Neural cell (in vitro differentiated cells): ENCODE measurements around the gene KRTAP4-6. TPM values are rescaled to one million over a fixed set of nuclear protein-coding genes. Genes with fewer than 3 reads are reported as not detected.

Experiments used
- H2AFZ ChIP-seq: fragments of 200-600, 300-800 bp; sonication (generic), shearing (Covaris generic); 2 replicates; pipeline ENCODE4 v1.6.0; 2014; ENCODE audit warnings: low read depth, mild to moderate bottlenecking, antibody characterized with exemption, low read length, moderate library complexity
- H3F3A ChIP-seq: fragments of 200-600 bp; shearing (Covaris generic); 2 replicates; pipeline ENCODE4 v1.6.1; 2016; ENCODE audit warnings: mild to moderate bottlenecking, moderate library complexity, mixed read lengths, antibody characterized with exemption, low read length; ENCODE audit not compliant: insufficient read depth, poor library complexity, severe bottlenecking
- H3K27ac ChIP-seq: fragments of 200-600, 300-800 bp; sonication (generic), shearing (Covaris generic); 2 replicates; pipeline ENCODE4 v1.5.1; 2014; ENCODE audit warnings: mild to moderate bottlenecking, low read length, moderate library complexity
- H3K27me3 ChIP-seq: fragments of 300-800, 200-600 bp; sonication (generic), shearing (Covaris generic); 2 replicates; pipeline ENCODE4 v1.6.0; 2014; ENCODE audit warnings: mild to moderate bottlenecking, low read depth, low read length, moderate library complexity; ENCODE audit not compliant: insufficient read depth
- H3K36me3 ChIP-seq: fragments of 300-800, 200-600 bp; sonication (generic), shearing (Covaris generic); 2 replicates; pipeline ENCODE4 v1.5.1; 2014; ENCODE audit warnings: mild to moderate bottlenecking, antibody characterized with exemption, low read length, moderate library complexity; ENCODE audit not compliant: insufficient read depth
- H3K4me2 ChIP-seq: fragments of 300-800, 200-600 bp; sonication (generic), shearing (Covaris generic); 2 replicates; pipeline ENCODE4 v1.6.0; 2014; ENCODE audit warnings: mild to moderate bottlenecking, low read length
- H3K4me3 ChIP-seq: fragments of 300-800, 200-600 bp; sonication (generic), shearing (Covaris generic); 2 replicates; pipeline ENCODE4 v1.5.1; 2014; ENCODE audit warnings: mild to moderate bottlenecking, low read length, moderate library complexity
- H3K79me2 ChIP-seq: fragments of 200-600 bp; shearing (Covaris generic); replicated peaks from 2 replicates; pipeline ENCODE4 v1.6.0; 2014; ENCODE audit warnings: mild to moderate bottlenecking, low read length, moderate library complexity; ENCODE audit not compliant: insufficient read depth
- H3K9ac ChIP-seq: fragments of 300-800, 200-600 bp; sonication (generic), shearing (Covaris generic); 2 replicates; pipeline ENCODE4 v1.6.1; 2016; ENCODE audit warnings: mild to moderate bottlenecking, low read length, mixed read lengths
- H3K9me2 ChIP-seq: fragments of 200-600 bp; shearing (Covaris generic); 2 replicates; pipeline ENCODE4 v1.6.1; 2016; ENCODE audit warnings: mild to moderate bottlenecking, low read length, mixed read lengths; ENCODE audit not compliant: insufficient read depth
- H3K9me3 ChIP-seq: fragments of 200-600, 300-800 bp; sonication (generic), shearing (Covaris generic); 2 replicates; pipeline ENCODE4 v1.6.1; 2016; ENCODE audit warnings: mild to moderate bottlenecking, mixed run types, low read length, moderate library complexity, mixed read lengths
- H4K20me1 ChIP-seq: fragments of 200-600 bp; shearing (Covaris generic); 2 replicates; pipeline ENCODE4 v1.6.1; 2016; ENCODE audit warnings: mild to moderate bottlenecking, mixed run types; ENCODE audit not compliant: insufficient read depth
- CTCF ChIP-seq: fragments of 450-650 bp; IDR thresholded peaks from 2 replicates; pipeline ENCODE4 v1.5.1; 2014; ENCODE audit warnings: antibody characterized with exemption, mild to moderate bottlenecking, moderate library complexity; ENCODE audit not compliant: poor library complexity, severe bottlenecking
- EP300 ChIP-seq: fragments of 450-650 bp; conservative IDR thresholded peaks from 2 replicates; pipeline ENCODE4 v1.6.1; 2014; ENCODE audit warnings: antibody characterized with exemption, mild to moderate bottlenecking, moderate library complexity; ENCODE audit not compliant: poor library complexity, severe bottlenecking
- EZH2 ChIP-seq: fragments of 200-600, 300-800 bp; shearing (Covaris generic), sonication (generic); IDR thresholded peaks from 2 replicates; pipeline ENCODE4 v1.6.1; 2014; ENCODE audit warnings: antibody characterized with exemption, low read length, borderline replicate concordance, mild to moderate bottlenecking; ENCODE audit not compliant: insufficient read depth, poor library complexity, severe bottlenecking
- MXI1 ChIP-seq: fragments of 450-650 bp; conservative IDR thresholded peaks from 2 replicates; pipeline ENCODE4 v1.6.1; 2014; ENCODE audit warnings: antibody characterized with exemption, mild to moderate bottlenecking; ENCODE audit not compliant: poor library complexity, severe bottlenecking
- POLR2AphosphoS5 ChIP-seq: IDR thresholded peaks from 2 replicates; pipeline ENCODE4 v1.6.1; 2012
- RAD21 ChIP-seq: fragments of 450-650 bp; conservative IDR thresholded peaks from 2 replicates; pipeline ENCODE4 v1.6.1; 2014; ENCODE audit warnings: antibody characterized with exemption, mild to moderate bottlenecking, moderate library complexity
- REST ChIP-seq: IDR thresholded peaks from 2 replicates; pipeline ENCODE4 v1.6.1; 2012; ENCODE audit warnings: borderline replicate concordance
- SMC3 ChIP-seq: fragments of 450-650 bp; conservative IDR thresholded peaks from 2 replicates; pipeline ENCODE4 v1.6.1; 2014; ENCODE audit warnings: antibody characterized with exemption, mild to moderate bottlenecking, moderate library complexity; ENCODE audit not compliant: poor library complexity
- TAF1 ChIP-seq: IDR thresholded peaks from 2 replicates; pipeline ENCODE4 v1.6.1; 2012; ENCODE audit warnings: low read depth
- polyA plus RNA-seq: library from polyadenylated mRNA; depleted of rRNA; stranded (reverse); fragments of >200 nt; gene quantifications from 2 replicates; pipeline ENCODE4 v1.2.3, GENCODE V29; 2014

The KRTAP4-6 gene
- polyA plus RNA-seq, 1 donor from 2014 or later, result not detected

- H3K27me3 ChIP-seq, result no peaks in the 10 kb centered on the region
- H2AFZ ChIP-seq, result no peak within 1 kb of the TSS
- no peaks in the 10 kb centered on the region for H3K9me3 ChIP-seq
- TF ChIP-seq RAD21 (no peak), CTCF (no peak), EP300 (no peak), REST (no peak), POLR2AphosphoS5 (no peak), TAF1 (no peak), EZH2 (no peak), SMC3 (no peak), MXI1 (no peak)
- H3K27ac ChIP-seq, result no peak within 1 kb of the TSS
- H3K79me2 ChIP-seq, result no peaks in the 10 kb centered on the region
- no peaks in the 10 kb centered on the region for H3K36me3 ChIP-seq
- H3K9me2 ChIP-seq, result no peaks in the 10 kb centered on the region
- H3F3A ChIP-seq, result no peaks in the 10 kb centered on the region
- H3K9ac ChIP-seq, result no peak within 1 kb of the TSS
- H3K4me3 ChIP-seq, result no peak within 1 kb of the TSS
- no peaks in the 10 kb centered on the region for H4K20me1 ChIP-seq
- no peak within 1 kb of the TSS for H3K4me2 ChIP-seq
Observed at GRCh38 chr17:41184480-41184961, 44.2 kb upstream of the KRTAP4-6 start, which contains the start of gene KRTAP4-1. TSS of gene KRTAP4-1 (minus strand) at chr17:41184911. CDS start at chr17:41184854, 57 bp downstream.

GRCh38 chr17:41178843-41179616, 38.7 kb upstream of the KRTAP4-6 start:
- Histone ChIP-seq H3F3A (no peaks in the 10 kb centered on the region), H3K9me2 (no peaks in the 10 kb centered on the region), H3K36me3 (no peaks in the 10 kb centered on the region), H3K9ac (no peak overlapping the region), H2AFZ (no peak overlapping the region), H3K27ac (no peak overlapping the region), H3K79me2 (no peaks in the 10 kb centered on the region), H3K4me2 (no peak overlapping the region), H4K20me1 (no peaks in the 10 kb centered on the region), H3K4me3 (no peak overlapping the region), H3K9me3 (no peaks in the 10 kb centered on the region), H3K27me3 (no peaks in the 10 kb centered on the region)
- TF ChIP-seq SMC3 (no peak), TAF1 (no peak), RAD21 (no peak), REST (no peak), POLR2AphosphoS5 (no peak), EZH2 (no peak), MXI1 (no peak), EP300 (no peak), CTCF (no peak)
